Activated T-cell treated with anti-CD3 and anti-CD28 coated beads for 48 hours (primary cell): ENCODE results near the gene HIVEP3.
A peak's percentile ranks its signal among the peaks of the same experiment; 100 is the strongest.

ENCODE experiments used
- DNase-seq: peaks from one replicate; pipeline ENCODE4 v3.0.0-alpha.2; 2020; ENCODE audit warnings: low read depth

HIVEP3 gene

GRCh38 chr1:41812051-41812450 is 106.7 kb downstream of the HIVEP3 start:
- DNase-seq, result peak; percentile 50

GRCh38 chr1:41811051-41811795 is 107.5 kb downstream of the HIVEP3 start:
- peak; percentile 46 for DNase-seq

GRCh38 chr1:41810446-41810845 is 108.3 kb downstream of the HIVEP3 start:
- DNase-seq, result peak; percentile 46

GRCh38 chr1:41809692-41810091 is 109.0 kb downstream of the HIVEP3 start:
- no peak for DNase-seq

GRCh38 chr1:41807390-41807789 is 111.3 kb downstream of the HIVEP3 start:
- DNase-seq, result no peak

GRCh38 chr1:41806472-41807155 is 112.1 kb downstream of the HIVEP3 start:
- peak; percentile 50 for DNase-seq

- no peak for DNase-seq
These were observed 112.8 kb downstream of the HIVEP3 start for GRCh38 chr1:41805771-41806471.

- no peak for DNase-seq
These were observed 114.5 kb downstream of the HIVEP3 start for GRCh38 chr1:41804176-41804575.

GRCh38 chr1:41803656-41804055 is 115.1 kb downstream of the HIVEP3 start:
- no peak for DNase-seq

- DNase-seq, result no peak
These were observed 115.9 kb downstream of the HIVEP3 start for GRCh38 chr1:41802532-41803501.

GRCh38 chr1:41800311-41800829 is 118.4 kb downstream of the HIVEP3 start:
- DNase-seq, result no peak

GRCh38 chr1:41799723-41800122 is 119.0 kb downstream of the HIVEP3 start:
- no peak for DNase-seq

- no peak for DNase-seq
These were observed 119.5 kb downstream of the HIVEP3 start for GRCh38 chr1:41799205-41799604.

- DNase-seq, result no peak
These were observed 123.4 kb downstream of the HIVEP3 start for GRCh38 chr1:41795205-41795762.

- no peak for DNase-seq
These were observed 124.7 kb downstream of the HIVEP3 start for GRCh38 chr1:41794031-41794430.

- DNase-seq, result no peak
These were observed 126.3 kb downstream of the HIVEP3 start for GRCh38 chr1:41792485-41792770.

- DNase-seq, result peak; percentile 50
These were observed 126.8 kb downstream of the HIVEP3 start for GRCh38 chr1:41791667-41792484.

- no peak for DNase-seq
These were observed 128.4 kb downstream of the HIVEP3 start for GRCh38 chr1:41790351-41790750.

GRCh38 chr1:41789661-41790330 is 128.9 kb downstream of the HIVEP3 start:
- DNase-seq, result no peak

- DNase-seq, result no peak
These were observed 130.3 kb downstream of the HIVEP3 start for GRCh38 chr1:41788427-41788826.
